ENCODE measurements around the gene LGALS7B.
"Not testable (repeated sequence)": the region's sequence is repeated elsewhere in the genome, so short reads cannot be mapped to it uniquely, and the experiment has no call there.

LGALS7B gene

DNA sequence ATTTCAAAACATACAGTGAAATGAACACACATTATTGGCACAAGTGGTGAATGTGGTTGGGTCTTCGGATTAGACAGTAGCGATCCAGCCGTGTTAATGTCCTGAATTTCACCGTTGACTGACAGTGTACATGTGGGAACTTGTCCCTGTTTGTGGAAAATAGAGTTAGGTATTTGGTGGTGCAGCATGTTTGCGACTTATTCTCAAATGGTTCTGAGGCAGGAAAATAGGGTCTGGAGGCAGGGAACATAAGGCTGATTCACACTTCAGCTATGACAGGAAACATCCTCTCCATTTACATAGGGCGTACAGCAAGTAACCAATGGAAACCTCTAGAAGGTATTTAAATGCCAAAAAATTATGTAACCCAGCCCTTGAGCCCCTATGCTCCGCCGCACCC, 4.2 kb downstream of the LGALS7B start:
- no peak for DNase-seq
- intact Hi-C loops (cut with DNase I): no loop called here

DNA sequence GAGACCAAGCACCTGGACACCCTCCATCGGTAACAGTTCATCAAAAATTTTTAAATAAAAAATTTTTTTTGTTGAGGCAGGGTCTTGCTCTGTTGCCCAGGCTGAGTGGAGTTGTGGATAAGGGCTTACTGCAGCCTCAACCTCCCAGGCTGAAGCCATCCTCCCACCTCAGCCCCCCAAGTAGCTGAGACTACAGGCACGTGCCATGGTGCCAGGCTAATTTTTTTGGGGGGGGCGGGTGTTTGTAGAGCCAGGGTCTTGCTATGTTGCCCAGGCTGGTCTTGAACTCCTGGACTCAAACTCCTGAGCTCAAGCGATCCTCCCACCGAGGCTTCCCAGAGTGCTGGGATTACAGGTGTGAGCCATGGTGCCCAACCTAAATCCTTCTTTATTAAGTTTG, 4.7 kb downstream of the LGALS7B start:
- intact Hi-C loops (cut with DNase I): no loop called here
- DNase-seq: peak in 1 of 10 donors; percentile 43

- intact Hi-C loops (cut with DNase I): no loop called here
- no peak for DNase-seq
Observed at GRCh38 chr19:38795549-38795948, 6.5 kb downstream of the LGALS7B start.

- intact Hi-C loops (cut with DNase I): no loop called here
- no peak for DNase-seq
Observed at GRCh38 chr19:38796154-38796553, 7.2 kb downstream of the LGALS7B start.

DNA sequence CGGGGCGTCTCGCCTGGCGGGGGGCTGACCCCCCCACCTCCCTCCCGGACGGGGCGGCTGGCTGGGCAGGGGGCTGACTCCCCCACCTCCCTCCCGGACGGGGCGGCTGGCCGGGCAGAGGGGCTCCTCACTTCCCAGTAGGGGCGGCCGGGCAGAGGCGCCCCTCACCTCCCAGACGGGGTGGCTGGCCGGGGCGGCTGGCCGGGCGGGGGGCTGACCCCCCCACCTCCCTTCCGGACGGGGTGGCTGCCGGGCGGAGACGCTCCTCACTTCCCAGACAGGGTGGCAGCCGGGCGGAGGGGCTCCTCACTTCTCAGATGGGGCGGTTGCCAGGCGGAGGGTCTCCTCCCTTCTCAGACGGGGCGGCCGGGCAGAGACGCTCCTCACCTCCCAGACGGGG, 8.8 kb downstream of the LGALS7B start:
- intact Hi-C loops (cut with DNase I): not testable (repeated sequence)
- DNase-seq: peak in 1 of 10 donors; percentile 79

- peak in 1 of 10 donors; percentile 43 for DNase-seq
- intact Hi-C loops (cut with DNase I): no loop called here
Observed at GRCh38 chr19:38799104-38799503, 10.1 kb downstream of the LGALS7B start.

GRCh38 chr19:38800577-38801347, 11.8 kb downstream of the LGALS7B start:
- DNase-seq: no peak
- intact Hi-C loops (cut with DNase I): no loop called here

DNA sequence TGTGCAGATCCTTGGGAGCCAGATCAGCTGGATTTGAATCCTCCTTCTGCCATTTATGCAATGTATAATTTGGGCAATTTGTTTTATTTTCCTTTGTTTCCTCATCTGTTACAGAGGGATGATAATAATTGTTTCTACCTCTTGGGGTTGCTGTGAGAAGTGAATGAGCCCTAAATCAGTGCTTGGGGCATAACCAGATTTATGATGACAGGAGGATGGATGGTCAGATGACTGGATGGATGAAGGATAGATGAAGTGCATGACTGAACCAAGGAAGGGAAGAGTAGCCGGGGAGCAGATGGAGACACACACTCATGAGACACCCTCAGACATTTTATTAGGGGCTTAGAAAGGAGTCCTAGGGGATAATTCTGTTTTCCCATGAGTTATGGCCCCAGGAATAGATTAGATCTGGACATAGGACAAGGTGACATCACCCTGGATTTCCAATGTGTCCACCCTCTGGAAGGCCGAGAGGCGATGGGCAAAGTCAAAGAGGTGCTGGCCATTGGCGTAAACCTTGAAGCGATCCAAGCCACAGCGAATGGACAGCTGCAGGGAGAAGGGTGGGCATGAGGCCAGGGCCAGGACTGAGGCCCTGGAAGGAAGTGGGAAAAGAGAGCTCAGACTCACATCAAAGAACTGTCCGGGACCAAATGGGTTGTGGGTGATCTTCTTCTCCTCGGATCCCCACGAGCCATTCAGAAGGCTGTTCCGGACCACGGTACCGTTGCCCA, 12.5 kb downstream of the LGALS7B start:
- intact Hi-C loops (cut with DNase I): no loop called here
- peak in 1 of 10 donors; percentile 31 for DNase-seq

DNA sequence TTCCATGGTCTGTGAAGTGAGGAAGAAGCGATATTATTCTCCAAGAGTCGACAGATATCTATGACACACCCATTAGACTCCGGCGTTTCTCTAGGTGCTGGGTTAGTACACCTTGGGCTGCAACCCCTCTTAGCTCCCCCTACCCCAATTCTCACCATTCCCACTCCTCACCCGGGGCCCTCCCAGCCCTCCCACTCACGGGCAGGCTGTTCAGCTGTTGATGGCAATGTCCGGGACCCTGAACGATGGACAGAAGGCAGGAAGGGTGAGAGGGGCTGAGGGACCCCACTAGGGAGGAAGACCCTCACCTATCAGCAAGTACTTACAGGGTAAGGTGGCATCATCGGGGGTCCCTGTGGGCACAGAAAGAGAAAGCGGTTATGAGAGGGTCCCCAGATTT, 14.5 kb downstream of the LGALS7B start:
- intact Hi-C loops (cut with DNase I): no loop called here
- peak in 1 of 10 donors; percentile 45 for DNase-seq

DNA sequence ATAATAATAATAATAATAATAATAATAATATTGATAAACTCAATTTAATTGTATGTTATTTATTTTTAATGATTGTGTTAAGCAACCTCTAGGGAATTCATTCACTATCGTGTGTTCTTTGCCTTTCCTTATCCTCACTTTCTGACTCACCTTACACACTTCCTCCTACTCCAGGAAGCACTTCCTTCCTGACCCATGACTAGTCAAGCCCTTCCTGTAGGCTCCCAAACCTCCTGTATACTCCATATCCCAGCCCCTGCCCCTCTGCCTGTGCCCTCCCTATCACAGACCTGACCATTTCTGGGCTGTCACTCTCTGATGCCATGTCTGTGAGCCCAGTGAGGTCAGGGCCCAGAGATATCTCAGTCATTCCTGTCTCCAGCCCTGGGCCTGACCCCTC, 16.2 kb downstream of the LGALS7B start:
- intact Hi-C loops (cut with DNase I): no loop called here
- DNase-seq: no peak

GRCh38 chr19:38806371-38806770, 17.4 kb downstream of the LGALS7B start:
- DNase-seq: peak in 2 of 10 donors; percentile 27 to 52
- intact Hi-C loops (cut with DNase I): no loop called here

GRCh38 chr19:38807374-38808098, 18.5 kb downstream of the LGALS7B start:
- peak in 2 of 10 donors; percentile 37 to 55 for DNase-seq
- intact Hi-C loops (cut with DNase I): not testable (repeated sequence)

GRCh38 chr19:38808741-38809140, 19.7 kb downstream of the LGALS7B start:
- intact Hi-C loops (cut with DNase I): no loop called here
- DNase-seq: peak in 1 of 10 donors; percentile 26

DNA sequence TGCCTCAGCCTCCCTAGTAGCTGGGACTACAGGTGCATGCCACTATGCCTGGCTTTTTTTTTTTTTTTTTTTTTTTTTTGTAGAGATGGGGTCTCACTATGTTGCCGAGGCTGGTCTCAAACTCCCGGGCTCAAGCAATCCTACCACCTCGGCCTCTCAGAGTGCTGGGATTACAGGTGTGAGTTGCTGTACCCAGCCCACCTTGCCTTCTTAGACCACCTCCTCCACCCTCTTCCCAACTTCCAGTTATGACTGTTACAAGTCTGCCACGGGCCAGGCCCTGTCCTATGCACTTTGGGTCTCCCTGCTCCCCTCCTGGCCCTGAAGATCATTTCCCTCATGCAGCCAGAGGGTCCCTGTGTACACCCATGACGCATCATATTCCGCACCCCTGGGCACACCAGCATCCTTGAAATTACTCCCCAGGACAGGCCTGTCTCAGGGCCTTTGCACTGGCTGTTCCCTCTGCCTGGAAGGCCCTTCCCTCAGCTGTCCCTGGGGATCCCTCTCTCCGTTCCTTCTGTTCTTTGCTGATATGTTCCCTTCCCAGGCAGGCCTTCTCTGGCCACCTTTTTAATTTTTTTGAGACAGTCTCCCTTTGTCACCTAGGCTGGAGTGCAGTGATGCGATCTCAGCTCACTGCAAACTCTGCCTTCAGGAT, 20.7 kb downstream of the LGALS7B start:
- intact Hi-C loops (cut with DNase I): no loop called here
- peak in 2 of 10 donors; percentile 17 to 42 for DNase-seq

- intact Hi-C loops (cut with DNase I): no loop called here
- peak in 3 of 10 donors; percentile 22 to 67 (median 44) for DNase-seq
Observed at GRCh38 chr19:38812009-38812840, 23.2 kb downstream of the LGALS7B start.

GRCh38 chr19:38812841-38813320, 23.9 kb downstream of the LGALS7B start, which contains the start of gene LGALS4:
TSS of gene LGALS4 (minus strand) at chr19:38812945. CDS start at chr19:38812886, 59 bp downstream.
- intact Hi-C loops (cut with DNase I): no loop called here
- peak in 2 of 10 donors; percentile 61 to 67 for DNase-seq

GRCh38 chr19:38813323-38813722, 24.3 kb downstream of the LGALS7B start:
- DNase-seq: peak in 1 of 10 donors; percentile 21
- intact Hi-C loops (cut with DNase I): no loop called here

DNA sequence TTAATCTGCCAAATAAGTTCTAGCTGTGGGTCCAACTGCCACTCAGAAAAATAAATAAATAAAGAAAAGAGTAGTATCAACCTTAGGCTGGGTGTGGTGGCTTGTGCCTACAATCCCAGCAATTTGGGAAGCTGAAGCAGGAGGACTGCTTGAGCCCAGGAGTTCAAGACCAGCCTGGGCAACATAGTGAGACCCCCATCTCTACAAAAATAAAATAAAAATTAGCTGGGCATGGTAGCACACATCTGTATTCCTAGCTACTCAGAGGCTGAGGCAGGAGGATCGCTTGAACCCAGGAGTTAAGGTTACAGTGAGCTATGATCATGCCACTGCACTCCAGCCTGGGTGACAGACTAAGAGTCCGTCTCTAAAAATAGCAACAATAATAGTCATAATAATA, 24.9 kb downstream of the LGALS7B start:
- peak in 1 of 10 donors; percentile 7 for DNase-seq
- intact Hi-C loops (cut with DNase I): not testable (repeated sequence)
